CD14-positive monocyte (primary cell): ENCODE measurements around the gene SRP14. TPM values are rescaled to one million over a fixed set of nuclear protein-coding genes. Genes with fewer than 3 reads are reported as not detected.

Experiments
- DNase-seq, 3 donors: peaks; one replicate each; pipeline ENCODE4 v3.0.0-alpha.2; 2011 to 2022
- H2AFZ ChIP-seq: 2 replicates; pipeline ENCODE4 v1.6.0; 2012; ENCODE audit warnings: mild to moderate bottlenecking, low read depth, low read length, inconsistent platforms; ENCODE audit not compliant: insufficient read depth, poor library complexity, severe bottlenecking
- H3K27ac ChIP-seq, 2 donors: 1 replicate in 1 of 2; 2 replicates in 1 of 2; pipeline ENCODE4 v1.5.1; 2012 to 2013; ENCODE audit warnings: low read length in 2 of 2, control low read depth in 1 of 2, inconsistent platforms in 1 of 2, low read depth in 1 of 2, mild to moderate bottlenecking in 1 of 2
- H3K27me3 ChIP-seq, 2 donors: one replicate each; pipeline versions ENCODE4 v1.6.0 to v1.6.1; 2011 to 2013; ENCODE audit warnings: low read length in 2 of 2; ENCODE audit not compliant: control insufficient read depth in 2 of 2, insufficient read depth in 2 of 2
- H3K36me3 ChIP-seq, 2 donors: replicated peaks in 1 of 2; 1 replicate in 1 of 2; 2 replicates in 1 of 2; pipeline versions ENCODE4 v1.5.1 to v1.6.1; 2012 to 2013; ENCODE audit warnings: low read length in 2 of 2, control low read depth in 1 of 2, inconsistent platforms in 1 of 2, mild to moderate bottlenecking in 1 of 2; ENCODE audit not compliant: insufficient read depth in 2 of 2, control insufficient read depth in 1 of 2
- H3K4me1 ChIP-seq, 2 donors: 1 replicate in 1 of 2; 2 replicates in 1 of 2; pipeline versions ENCODE4 v1.5.1 to v1.6.1; 2012 to 2013; ENCODE audit warnings: low read length in 2 of 2, control low read depth in 1 of 2, inconsistent platforms in 1 of 2, mild to moderate bottlenecking in 1 of 2, moderate library complexity in 1 of 2; ENCODE audit not compliant: insufficient read depth in 2 of 2, control insufficient read depth in 1 of 2
- H3K4me2 ChIP-seq: replicated peaks from 2 replicates; pipeline ENCODE3; 2012; ENCODE audit warnings: low read length, moderate library complexity, mild to moderate bottlenecking; ENCODE audit not compliant: poor library complexity, severe bottlenecking; ENCODE audit errors: extremely low read depth
- H3K4me3 ChIP-seq, 3 experiments: fragments of 200-600 bp in 1 of 3; sonication (generic) in 1 of 3; replicated peaks in 1 of 3; 1 replicate in 2 of 3; 2 replicates in 1 of 3; pipeline ENCODE4 v1.5.1; 2011 to 2013; ENCODE audit warnings: low read length in 3 of 3, mild to moderate bottlenecking in 3 of 3, control low read depth in 2 of 3, low read depth in 2 of 3, inconsistent platforms in 1 of 3, moderate library complexity in 1 of 3
- H3K79me2 ChIP-seq: 2 replicates; pipeline ENCODE4 v1.6.0; 2012; ENCODE audit warnings: mild to moderate bottlenecking, control low read depth, inconsistent platforms, low read length, moderate library complexity; ENCODE audit not compliant: insufficient read depth
- H3K9ac ChIP-seq: 2 replicates; pipeline ENCODE4 v1.6.0; 2017; ENCODE audit warnings: low read length, mild to moderate bottlenecking; ENCODE audit not compliant: insufficient read depth, poor library complexity, severe bottlenecking
- H3K9me3 ChIP-seq, 2 donors: replicated peaks in 1 of 2; 1 replicate in 1 of 2; 2 replicates in 1 of 2; pipeline versions ENCODE4 v1.5.1 to v1.6.1; 2012 to 2013; ENCODE audit warnings: low read length in 2 of 2, control low read depth in 1 of 2; ENCODE audit not compliant: control insufficient read depth in 1 of 2, insufficient read depth in 1 of 2
- H4K20me1 ChIP-seq: 2 replicates; pipeline ENCODE4 v1.6.0; 2012; ENCODE audit warnings: mild to moderate bottlenecking, low read length, control low read depth, moderate library complexity; ENCODE audit not compliant: insufficient read depth
- H3K27ac Mint-ChIP-seq, 7 donors: one replicate each; pipeline ENCODE4 v1.8.0; 2020; ENCODE audit warnings: mild to moderate bottlenecking in 7 of 7, mixed read lengths in 7 of 7, moderate library complexity in 6 of 7, inconsistent platforms in 2 of 7
- H3K27me3 Mint-ChIP-seq, 3 donors: one replicate each; pipeline ENCODE4 v1.8.0; 2021 to 2022; ENCODE audit warnings: low read depth in 3 of 3, mild to moderate bottlenecking in 3 of 3, mixed read lengths in 3 of 3, moderate library complexity in 3 of 3, inconsistent platforms in 1 of 3
- H3K36me3 Mint-ChIP-seq, 2 donors: one replicate each; pipeline ENCODE4 v1.8.0; 2020; ENCODE audit warnings: mixed read lengths in 2 of 2, inconsistent platforms in 1 of 2, mild to moderate bottlenecking in 1 of 2
- H3K4me1 Mint-ChIP-seq: one replicate; pipeline ENCODE4 v1.8.0; 2020; ENCODE audit warnings: mild to moderate bottlenecking, mixed read lengths
- H3K4me3 Mint-ChIP-seq, 2 donors: one replicate each; pipeline ENCODE4 v1.8.0; 2020; ENCODE audit warnings: mild to moderate bottlenecking in 2 of 2, mixed read lengths in 2 of 2, moderate library complexity in 1 of 2
- H3K9me3 Mint-ChIP-seq, 7 donors: one replicate each; pipeline ENCODE4 v1.8.0; 2020 to 2022; ENCODE audit warnings: mixed read lengths in 7 of 7, mild to moderate bottlenecking in 6 of 7, moderate library complexity in 6 of 7, inconsistent platforms in 2 of 7
- CTCF ChIP-seq: fragments of 200-600 bp; IDR thresholded peaks from one replicate; pipeline ENCODE4 v1.8.0; 2022; ENCODE audit warnings: antibody characterized with exemption, mild to moderate bottlenecking
- WGBS: methylation state at CpG from one replicate; pipeline ENCODE4 v1.1.5; 2013; ENCODE audit warnings: missing lambda C conversion rate; ENCODE audit not compliant: insufficient coverage; 5-methylcytosine and 5-hydroxymethylcytosine counted together
- intact Hi-C, 2 donors: fragments of 100-400 bp; cut with micrococcal nuclease; formaldehyde crosslinking; loops; one replicate each; pipeline versions ENCODE4 v1.15.0 to v1.15.1; 2023
- polyA plus RNA-seq, 3 donors: library from polyadenylated mRNA; depleted of rRNA in 1 of 3; unstranded in 2 of 3; stranded (reverse) in 1 of 3; fragments of 300-500 nt in 2 of 3; fragments of >200 nt in 1 of 3; fragmentation: Illumina TruSeq in 2 of 3; gene quantifications; 1 replicate in 2 of 3; 2 replicates in 1 of 3; pipeline ENCODE4 v1.2.3, GENCODE V29; 2012 to 2021

The SRP14 gene
- polyA plus RNA-seq, 3 donors: 181 to 548 (median 525) TPM

DNA sequence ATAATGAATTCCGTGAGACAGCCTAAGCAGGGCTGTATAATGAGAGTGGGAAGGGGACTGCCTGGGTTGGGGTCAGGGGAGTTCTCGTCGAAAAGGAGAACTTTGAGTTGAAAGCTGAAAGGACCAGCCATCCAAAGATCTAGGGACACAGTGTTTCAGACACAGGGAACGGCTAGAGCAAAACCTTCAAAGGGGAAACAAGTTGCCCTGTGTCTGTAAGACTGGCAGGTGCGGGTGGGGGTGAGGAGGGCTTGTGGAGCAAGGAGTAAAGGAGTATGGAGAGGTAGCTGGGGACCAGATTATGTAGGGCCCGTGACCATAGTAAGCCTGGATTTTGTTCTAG lies 1.3 kb upstream of the SRP14 start:
- no peak for TF ChIP-seq CTCF
- H3K27ac Mint-ChIP-seq: peak overlapping the region; percentile 1 to 84 (median 56)
- H3K4me3 Mint-ChIP-seq: peak overlapping the region in 1 of 2 donors; percentile 59
- no peaks in the 10 kb centered on the region for H3K9me3 Mint-ChIP-seq
- H3K27me3 ChIP-seq: no peaks in the 10 kb centered on the region
- H3K4me1 ChIP-seq: peaks cover 18 to 34% of the 10 kb centered on the region in 2 donors
- H3K9ac ChIP-seq: no peak overlapping the region
- peak overlapping the region in 1 of 2 donors; percentile 5 for H3K27ac ChIP-seq
- H3K9me3 ChIP-seq: no peaks in the 10 kb centered on the region
- peaks cover 16 to 19% of the 10 kb centered on the region in 2 donors for H3K36me3 ChIP-seq
- peak overlapping the region; percentile 1 for H3K4me2 ChIP-seq
- no peak for DNase-seq
- intact Hi-C loops: loop anchor here in 1 of 2 donors (5.0 to 10.0 kb wide), 2 partner anchors 232 to 255 kb away; partner anchors contain the start of gene FSIP1
- peaks cover 0 to 2% (median 0%) of the 10 kb centered on the region in 3 donors for H3K27me3 Mint-ChIP-seq
- peaks cover 16 to 18% of the 10 kb centered on the region in 2 donors for H3K36me3 Mint-ChIP-seq
- peaks cover 36% of the 10 kb centered on the region for H3K4me1 Mint-ChIP-seq
- H3K79me2 ChIP-seq: peaks cover 32% of the 10 kb centered on the region
- H4K20me1 ChIP-seq: peaks cover 5% of the 10 kb centered on the region
- peak overlapping the region; percentile 15 for H2AFZ ChIP-seq
- WGBS: 49% methylated on average over 6 of the region's 6 CpGs
- peak overlapping the region in 1 of 3 experiments; percentile 91 for H3K4me3 ChIP-seq

- peak overlapping the region; percentile 94 to 98 (median 97) for H3K27ac Mint-ChIP-seq
- peak overlapping the region; percentile 71 to 91 (median 73) for H3K4me3 ChIP-seq
- no peaks in the 10 kb centered on the region for H3K9me3 Mint-ChIP-seq
- peak overlapping the region; percentile 96 to 98 for H3K4me3 Mint-ChIP-seq
- no peaks in the 10 kb centered on the region for H3K9me3 ChIP-seq
- DNase-seq: peak in 1 of 3 donors; percentile 42
- peaks cover 32% of the 10 kb centered on the region for H3K79me2 ChIP-seq
- peak overlapping the region; percentile 73 to 93 for H3K27ac ChIP-seq
- peak overlapping the region; percentile 98 for H3K4me2 ChIP-seq
- peaks cover 23% of the 10 kb centered on the region for H3K4me1 Mint-ChIP-seq
- no peak for TF ChIP-seq CTCF
- peaks cover 34 to 39% of the 10 kb centered on the region in 2 donors for H3K36me3 ChIP-seq
- peaks cover 28 to 35% of the 10 kb centered on the region in 2 donors for H3K36me3 Mint-ChIP-seq
- intact Hi-C loops: loop anchor here in 1 of 2 donors (2.0 kb wide), 1 partner anchor 123 kb away; the partner anchor contains the start of gene BUB1B
- peaks cover 11 to 23% of the 10 kb centered on the region in 2 donors for H3K4me1 ChIP-seq
- H3K27me3 ChIP-seq: no peaks in the 10 kb centered on the region
- peaks cover 0 to 2% (median 0%) of the 10 kb centered on the region in 3 donors for H3K27me3 Mint-ChIP-seq
- WGBS: 5% methylated on average over 17 of the region's 18 CpGs
- peak overlapping the region; percentile 90 for H2AFZ ChIP-seq
- H4K20me1 ChIP-seq: peaks cover 5% of the 10 kb centered on the region
- peak overlapping the region; percentile 97 for H3K9ac ChIP-seq
Observed at GRCh38 chr15:40038275-40038637, 725 bp downstream of the SRP14 start.
